GM21447 (cell line): ENCODE measurements around the gene SPSB2.

Experiments used
- ATAC-seq: cut with Tn5 transposase; IDR thresholded peaks from one replicate; pipeline ENCODE4 v1.9.1; 2021; ENCODE audit not compliant: unreplicated experiment

Gene SPSB2

DNA sequence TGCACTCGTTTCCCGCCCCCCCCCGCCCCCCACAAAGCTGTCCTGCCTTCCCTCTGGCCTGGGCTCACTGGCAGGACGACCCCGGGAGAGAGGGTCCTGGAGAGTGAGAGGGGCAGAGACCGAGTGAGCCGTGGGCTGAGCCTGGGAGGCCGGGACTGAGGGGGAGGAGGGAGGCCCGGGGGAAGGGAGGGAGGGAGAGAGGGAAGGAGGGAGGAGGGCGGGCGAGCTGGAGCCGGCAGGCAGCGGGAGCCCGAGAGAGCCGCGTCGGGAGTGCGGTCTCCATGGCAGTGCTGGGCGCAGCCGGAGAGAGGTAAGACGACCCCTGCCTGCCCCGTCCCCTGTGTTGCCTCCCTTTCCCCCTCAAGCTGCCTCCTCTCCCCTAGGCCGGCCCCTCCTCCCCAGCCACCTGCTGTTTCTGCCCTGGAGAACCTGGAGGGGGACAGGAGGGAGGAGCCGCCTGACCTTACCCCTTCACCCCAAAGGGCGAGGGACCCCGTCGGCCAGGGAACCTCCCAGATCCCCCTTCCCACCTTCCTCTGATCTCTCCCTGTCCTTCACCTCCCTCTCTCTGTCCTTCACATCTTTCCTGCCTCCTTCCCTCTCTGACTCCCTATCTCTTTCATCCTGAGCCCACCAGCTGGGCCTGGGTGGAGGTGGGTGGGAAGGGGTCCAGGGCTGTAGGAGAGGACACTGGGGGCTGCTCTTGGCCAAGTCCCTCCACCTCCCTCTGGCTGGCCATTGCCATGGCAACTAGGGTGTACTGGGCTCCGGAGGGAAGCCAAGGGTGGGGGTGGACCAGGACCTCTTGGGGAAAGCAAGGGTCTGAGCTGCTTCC lies 51.3 kb downstream of the SPSB2 start, which contains the start of gene GPR162:
Gene GPR162, plus strand, starts transcription at position 231 of the 835 bp plus-strand sequence. CDS start 2,078 bp downstream, outside the sequence.
- no peak for ATAC-seq
